PC-3 (cell line): ENCODE measurements around the gene GZMA. TPM values are rescaled to one million over a fixed set of nuclear protein-coding genes. Genes with fewer than 3 reads are reported as not detected.
"Not testable (repeated sequence)": the region's sequence is repeated elsewhere in the genome, so short reads cannot be mapped to it uniquely, and the experiment has no call there.

ENCODE experiments used
- ATAC-seq: fragments of 200-7000 bp; cut with Tn5 transposase; 2 replicates; pipeline ENCODE4 v1.9.1; 2020; ENCODE audit warnings: mild to moderate bottlenecking, moderate library complexity
- BruUV-seq: library from RNA; stranded (reverse); fragments of 400-500 nt; replicated peaks from 2 replicates; lab custom pipeline; 2021; lab: Mats Ljungman, UMichigan
- CTCF ChIA-PET: fragments of 300-600 bp; sonication (Branson Sonifier 250); formaldehyde crosslinking; loops from one replicate; lab custom pipeline; 2022; ENCODE audit warnings: antibody characterized with exemption; lab: Charles Lee
- POLR2A ChIA-PET: fragments of 300-600 bp; sonication (Branson Sonifier 250); formaldehyde crosslinking; loops from one replicate; lab custom pipeline; 2022; ENCODE audit warnings: antibody characterized with exemption; ENCODE audit not compliant: unreplicated experiment; lab: Charles Lee
- DNase-seq: peaks from one replicate; pipeline ENCODE4 v3.0.0-alpha.2; 2015
- H2AFZ ChIP-seq: fragments of 300-600 bp; sonication (generic); 2 replicates; pipeline ENCODE4 v1.6.0; 2016; ENCODE audit warnings: antibody characterized with exemption, low read length
- H3F3A ChIP-seq: fragments of 300-600 bp; sonication (generic); one replicate; pipeline ENCODE4 v1.6.0; 2017; ENCODE audit warnings: antibody characterized with exemption, low read length, control low read depth, mild to moderate bottlenecking; ENCODE audit not compliant: unreplicated experiment
- H3K27ac ChIP-seq: fragments of 300-600 bp; sonication (generic); 2 replicates; pipeline ENCODE4 v1.5.1; 2016; ENCODE audit warnings: mild to moderate bottlenecking, low read length
- H3K27me3 ChIP-seq: fragments of 300-600 bp; sonication (generic); 2 replicates; pipeline ENCODE4 v1.6.1; 2016; ENCODE audit warnings: low read length, mixed read lengths
- H3K36me3 ChIP-seq: fragments of 300-600 bp; sonication (generic); 2 replicates; pipeline ENCODE4 v1.6.1; 2016; ENCODE audit warnings: low read depth, mixed run types, low read length, mixed read lengths
- H3K4me1 ChIP-seq: fragments of 300-600 bp; sonication (generic); 2 replicates; pipeline ENCODE4 v1.5.1; 2016; ENCODE audit warnings: low read length; ENCODE audit not compliant: insufficient read depth
- H3K4me2 ChIP-seq: fragments of 300-600 bp; sonication (generic); 2 replicates; pipeline ENCODE4 v1.6.0; 2016; ENCODE audit warnings: low read length
- H3K4me3 ChIP-seq: fragments of 300-600 bp; sonication (generic); 2 replicates; pipeline ENCODE4 v1.5.1; 2016; ENCODE audit warnings: mild to moderate bottlenecking, low read length, mixed read lengths
- H3K79me2 ChIP-seq: fragments of 300-600 bp; sonication (generic); 2 replicates; pipeline ENCODE4 v1.6.1; 2017; ENCODE audit warnings: low read length, mixed read lengths
- H3K9ac ChIP-seq: fragments of 300-600 bp; sonication (generic); 2 replicates; pipeline ENCODE4 v1.6.0; 2016; ENCODE audit warnings: mild to moderate bottlenecking, low read length
- H3K9me2 ChIP-seq: fragments of 300-600 bp; sonication (generic); replicated peaks from 2 replicates; pipeline ENCODE4 v1.6.1; 2016; ENCODE audit warnings: mixed run types, low read length, mixed read lengths
- H3K9me3 ChIP-seq: fragments of 300-600 bp; sonication (generic); 2 replicates; pipeline ENCODE4 v1.6.1; 2016; ENCODE audit warnings: low read length, mixed read lengths
- H4K20me1 ChIP-seq: fragments of 300-600 bp; sonication (generic); 2 replicates; pipeline ENCODE4 v1.6.1; 2016; ENCODE audit warnings: low read length, mixed read lengths
- CTCF ChIP-seq: fragments of 300-600 bp; sonication (generic); conservative IDR thresholded peaks from 2 replicates; pipeline ENCODE4 v1.5.1; 2017; ENCODE audit warnings: antibody characterized with exemption, low read depth, mild to moderate bottlenecking, low read length
- EZH2 ChIP-seq: fragments of 300-600 bp; sonication (generic); IDR thresholded peaks from one replicate; pipeline ENCODE4 v1.6.1; 2017; ENCODE audit warnings: antibody characterized with exemption, mild to moderate bottlenecking, low read length; ENCODE audit not compliant: unreplicated experiment
- EZH2phosphoT487 ChIP-seq: fragments of 300-600 bp; sonication (generic); IDR thresholded peaks from 2 replicates; pipeline ENCODE4 v1.6.1; 2018; ENCODE audit warnings: mild to moderate bottlenecking, antibody characterized with exemption, low read length, borderline replicate concordance
- intact Hi-C: fragments of 100-400 bp; cut with micrococcal nuclease; formaldehyde crosslinking; loops from 2 replicates; pipeline ENCODE4 v1.9.0; 2023
- total RNA-seq: library from RNA; depleted of rRNA; stranded (reverse); fragments of >200 nt; gene quantifications from 2 replicates; pipeline ENCODE4 v1.2.3, GENCODE V29; 2014

Gene GZMA
- total RNA-seq, 1 experiment from 2014 or later, result not detected

- Histone ChIP-seq H2AFZ (no peak overlapping the region), H3K4me2 (no peak overlapping the region), H4K20me1 (no peaks in the 10 kb centered on the region), H3K4me3 (no peak overlapping the region), H3K9me2 (no peaks in the 10 kb centered on the region), H3K36me3 (no peaks in the 10 kb centered on the region), H3F3A (no peaks in the 10 kb centered on the region), H3K27me3 (no peaks in the 10 kb centered on the region), H3K79me2 (no peaks in the 10 kb centered on the region), H3K9me3 (no peaks in the 10 kb centered on the region), H3K4me1 (no peaks in the 10 kb centered on the region), H3K27ac (no peak overlapping the region), H3K9ac (no peak overlapping the region)
- CTCF ChIA-PET, result no interaction called here
- no peak for DNase-seq
- POLR2A ChIA-PET, result no interaction called here
- intact Hi-C loops, result no loop called here
- no peak for ATAC-seq
- BruUV-seq, result no TSS peak
- TF ChIP-seq EZH2phosphoT487, result no peak
- no peak for TF ChIP-seq CTCF
- TF ChIP-seq EZH2, result no peak
Observed at GRCh38 chr5:55096182-55096581, 6.3 kb upstream of the GZMA start.

- Histone ChIP-seq H3F3A (no peaks in the 10 kb centered on the region), H3K27ac (no peak overlapping the region), H3K79me2 (no peaks in the 10 kb centered on the region), H3K4me1 (no peaks in the 10 kb centered on the region), H2AFZ (no peak overlapping the region), H3K9me2 (no peaks in the 10 kb centered on the region), H4K20me1 (no peaks in the 10 kb centered on the region), H3K36me3 (no peaks in the 10 kb centered on the region), H3K4me3 (no peak overlapping the region), H3K9me3 (no peaks in the 10 kb centered on the region), H3K27me3 (no peaks in the 10 kb centered on the region), H3K9ac (no peak overlapping the region), H3K4me2 (no peak overlapping the region)
- ChIA-PET CTCF (no interaction called here), POLR2A (no interaction called here)
- BruUV-seq, result no TSS peak
- intact Hi-C loops, result no loop called here
- DNase-seq (no peak), ATAC-seq (no peak)
- TF ChIP-seq CTCF (no peak), EZH2phosphoT487 (no peak), EZH2 (no peak)
Observed at GRCh38 chr5:55096861-55097260, 5.6 kb upstream of the GZMA start.

- DNase-seq, ATAC-seq, H3F3A ChIP-seq, intact Hi-C loops, POLR2A ChIA-PET, H3K4me2 ChIP-seq, H3K9ac ChIP-seq, H3K36me3 ChIP-seq, BruUV-seq, CTCF ChIA-PET, H3K9me2 ChIP-seq, H3K9me3 ChIP-seq, H3K27ac ChIP-seq, H2AFZ ChIP-seq, H3K4me3 ChIP-seq, H3K4me1 ChIP-seq, H4K20me1 ChIP-seq, H3K27me3 ChIP-seq, H3K79me2 ChIP-seq: not testable (repeated sequence)
Observed at GRCh38 chr5:55101148-55101547, 1.3 kb upstream of the GZMA start.
